GM21528 (cell line): ENCODE data around the gene TTC33.
A peak's percentile ranks its signal among the peaks of the same experiment; 100 is the strongest.

Experiments
- ATAC-seq: cut with Tn5 transposase; IDR thresholded peaks from one replicate; pipeline ENCODE4 v1.9.1; 2021; ENCODE audit warnings: mild to moderate bottlenecking, moderate library complexity; ENCODE audit not compliant: unreplicated experiment, low FRiP score

Gene TTC33

DNA sequence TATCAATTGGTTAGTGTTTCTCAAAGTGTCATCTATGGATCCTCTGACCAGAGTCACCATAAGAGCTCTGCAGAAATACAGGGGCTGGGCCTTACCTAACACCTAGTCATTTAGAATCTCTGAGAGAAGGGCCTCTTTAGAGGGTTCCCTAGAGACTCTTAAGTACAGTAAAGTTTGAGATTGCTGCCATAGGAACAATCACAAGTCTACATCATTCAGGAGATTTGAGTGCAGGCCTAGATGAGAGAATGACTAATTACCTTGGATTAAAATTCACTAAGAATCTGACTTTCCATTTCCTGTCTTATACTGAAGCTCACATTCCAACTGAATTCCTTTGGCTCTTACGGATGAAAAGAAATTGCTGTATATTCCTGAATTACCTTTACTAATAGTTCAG is 258.2 kb downstream of the TTC33 start:
- no peak for ATAC-seq

DNA sequence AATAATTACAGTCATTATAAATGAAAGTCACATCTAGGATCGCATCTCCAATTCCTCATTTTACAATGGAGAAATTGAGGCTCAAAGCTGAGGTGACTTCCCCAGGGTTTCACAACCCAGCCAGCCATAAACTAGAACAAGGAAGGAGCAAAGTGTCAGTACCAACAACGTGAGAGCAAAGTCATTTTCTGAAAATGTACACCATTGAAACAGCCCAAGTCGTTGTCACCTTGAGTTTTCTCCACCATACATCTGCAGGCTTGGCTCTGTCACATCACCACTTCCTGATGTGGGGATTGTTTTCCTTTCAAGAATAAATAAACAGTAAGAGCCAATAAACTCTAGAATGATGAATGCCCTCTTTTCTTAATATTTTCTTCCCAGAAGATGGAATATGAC is 260.5 kb downstream of the TTC33 start:
- ATAC-seq = no peak

- no peak for ATAC-seq
Measured at GRCh38 chr5:40494631-40495236, 261.0 kb downstream of the TTC33 start.

- ATAC-seq = no peak
Measured at GRCh38 chr5:40492056-40492455, 263.7 kb downstream of the TTC33 start.

DNA sequence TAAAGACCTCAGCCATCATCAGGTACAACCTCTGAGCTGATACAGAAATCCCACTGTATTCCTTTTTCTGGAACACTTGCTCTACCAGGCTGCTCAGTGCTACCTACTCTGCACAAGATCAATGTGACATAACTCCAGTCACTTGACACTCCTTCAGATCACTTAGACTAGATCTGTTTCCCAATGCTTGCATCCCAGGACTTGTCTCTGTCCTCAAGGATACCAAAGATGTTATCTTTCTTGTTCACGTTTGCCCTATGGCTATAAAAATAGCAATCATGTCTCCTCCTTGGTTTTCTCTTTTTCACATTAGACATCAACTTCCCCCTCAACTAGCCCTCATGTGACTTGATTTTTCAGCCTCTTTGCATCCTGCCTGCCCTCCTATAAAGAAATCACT is 264.1 kb downstream of the TTC33 start:
- no peak for ATAC-seq

DNA sequence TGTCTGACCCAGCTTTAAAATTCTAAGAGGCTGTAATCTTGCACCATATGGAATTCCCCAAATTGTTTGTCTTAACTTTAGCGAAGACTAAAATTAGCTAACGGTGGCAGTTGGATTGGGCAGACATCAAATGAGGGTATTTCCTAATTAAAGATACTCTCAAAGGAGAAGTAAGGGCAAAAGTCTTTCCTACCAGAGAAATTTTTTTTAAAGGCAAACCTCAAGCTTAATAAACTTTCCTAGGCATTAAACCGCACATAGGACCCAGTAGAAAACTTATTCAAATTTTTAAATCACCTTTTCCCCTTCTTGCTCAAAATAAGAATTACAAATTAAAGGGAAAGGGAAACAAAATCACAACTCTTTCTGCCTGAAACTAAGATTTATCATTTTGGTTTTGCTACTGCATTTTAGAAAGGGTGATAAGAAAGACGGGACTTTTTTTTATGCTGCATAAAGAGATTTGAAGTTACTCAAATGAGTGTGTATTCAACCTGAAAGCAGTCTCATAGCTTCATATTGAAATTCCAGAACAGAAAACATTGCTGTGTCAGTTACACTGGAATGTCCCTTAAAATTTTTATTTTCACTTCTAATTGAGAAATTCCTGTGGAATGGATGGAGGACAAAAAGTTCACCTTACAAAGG is 265.2 kb downstream of the TTC33 start:
- ATAC-seq = peak; percentile 33

DNA sequence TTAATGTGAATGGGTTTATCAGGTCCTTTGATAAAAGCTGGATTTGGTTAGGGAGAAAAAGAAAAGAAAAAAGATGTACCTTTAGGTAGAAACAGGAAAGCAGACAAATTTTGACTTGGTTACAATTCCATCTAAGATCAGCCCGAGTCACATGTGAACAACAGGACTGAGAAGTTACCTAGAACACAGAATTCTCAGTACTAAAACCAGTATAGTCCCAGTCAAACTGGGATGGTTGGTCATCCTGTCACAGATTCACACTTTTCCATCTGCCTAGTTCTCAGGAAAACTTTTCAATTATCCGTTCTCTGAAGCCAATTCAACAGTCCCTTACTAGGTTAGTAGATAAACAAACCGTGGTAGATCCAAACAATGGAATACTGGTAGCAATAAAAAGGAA is 266.3 kb downstream of the TTC33 start:
- ATAC-seq = no peak

DNA sequence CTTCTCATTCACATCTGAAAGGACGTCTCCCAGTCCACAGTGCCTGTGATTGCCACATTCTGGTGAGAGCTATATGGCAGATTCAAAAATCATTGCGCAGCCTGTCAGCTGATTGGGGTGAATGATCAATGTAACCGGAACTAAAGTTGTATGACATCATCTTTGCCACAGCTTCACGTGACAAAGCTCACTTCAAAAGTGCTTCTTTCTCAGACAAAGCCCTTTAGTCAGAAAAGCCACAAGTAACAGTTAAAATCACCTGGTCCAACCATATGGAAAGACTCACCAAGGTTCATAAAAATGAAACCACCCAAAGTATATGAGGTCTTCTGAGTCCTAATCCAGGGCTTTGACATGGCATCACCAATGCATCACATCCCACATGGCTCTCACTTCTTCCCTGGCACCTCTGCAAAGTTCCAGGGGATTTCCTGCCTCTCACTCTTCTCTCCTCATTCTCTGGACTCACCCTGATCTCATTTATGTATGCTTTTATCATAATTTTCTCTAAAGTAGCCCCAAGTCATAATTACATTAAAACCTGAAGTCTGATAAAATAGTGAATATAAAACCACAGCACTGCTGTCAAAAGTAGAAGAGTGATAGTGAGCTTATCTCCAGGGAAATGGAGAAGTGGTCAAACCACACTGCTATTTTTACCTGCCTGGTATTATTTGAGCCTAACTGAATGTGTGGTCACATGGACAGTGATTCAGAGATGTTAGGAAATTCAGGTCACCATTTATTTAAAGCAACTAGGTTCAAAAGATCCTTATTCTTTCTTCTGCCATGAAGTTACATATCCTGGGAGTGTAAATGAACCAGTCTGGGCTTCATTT is 269.1 kb downstream of the TTC33 start:
- peak; percentile 44 for ATAC-seq

GRCh38 chr5:40485021-40485998 is 270.5 kb downstream of the TTC33 start:
- peak; percentile 55 for ATAC-seq

GRCh38 chr5:40484495-40484894 is 271.3 kb downstream of the TTC33 start:
- peak; percentile 53 for ATAC-seq

GRCh38 chr5:40483316-40483715 is 272.4 kb downstream of the TTC33 start:
- ATAC-seq = no peak

DNA sequence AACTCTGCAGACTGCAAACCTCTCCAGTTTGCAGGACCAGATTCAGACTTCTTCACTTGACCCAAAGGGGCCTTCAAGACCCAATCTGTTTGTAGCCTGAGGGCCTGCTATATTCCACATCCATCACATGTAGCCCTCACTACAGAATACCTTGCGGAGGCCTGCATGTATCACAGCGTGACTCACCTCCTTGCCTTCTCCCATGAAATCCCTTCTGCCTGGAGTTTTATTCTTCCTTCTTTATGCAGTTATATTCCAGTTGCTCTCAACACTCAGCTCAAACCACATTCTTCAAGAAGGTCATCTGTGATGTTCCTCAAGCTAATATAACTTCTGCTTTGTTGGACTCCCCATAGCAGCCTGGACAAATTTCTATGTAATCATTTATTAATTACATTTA is 274.5 kb downstream of the TTC33 start:
- no peak for ATAC-seq

- no peak for ATAC-seq
Measured at GRCh38 chr5:40480392-40480791, 275.4 kb downstream of the TTC33 start.

GRCh38 chr5:40479939-40480338 is 275.8 kb downstream of the TTC33 start:
- ATAC-seq = no peak

GRCh38 chr5:40478766-40479165 is 277.0 kb downstream of the TTC33 start:
- no peak for ATAC-seq

DNA sequence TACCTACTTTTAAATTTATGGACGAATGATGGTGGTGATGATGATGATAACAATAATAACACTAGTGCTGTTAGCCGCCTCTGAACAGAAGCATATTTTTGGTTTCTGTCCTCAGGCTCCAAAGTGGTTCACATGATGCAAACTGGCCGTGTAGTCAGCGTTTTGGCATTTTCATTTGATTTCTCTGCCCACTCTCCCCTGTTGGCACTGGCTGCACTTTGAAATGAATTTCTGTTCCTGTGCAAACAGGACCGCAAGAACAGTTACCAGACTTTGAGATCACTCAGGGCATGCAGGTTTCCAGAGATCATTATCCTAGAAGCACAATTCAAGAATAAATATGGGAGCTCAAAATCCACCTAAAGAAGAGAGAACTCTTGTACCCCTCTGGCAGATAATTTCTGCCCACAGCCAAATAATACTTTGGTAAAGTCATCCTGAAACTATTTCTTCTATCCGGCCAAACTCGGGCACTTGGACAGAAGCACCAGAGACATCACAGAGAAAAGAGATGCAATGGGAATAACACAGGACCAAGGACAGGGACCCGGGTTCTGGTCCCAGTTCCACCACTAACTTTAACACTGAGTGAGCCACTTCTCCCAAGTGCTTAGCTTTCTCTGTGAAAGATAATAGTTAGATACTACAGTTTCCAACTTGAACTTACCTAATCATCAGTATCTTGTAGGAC is 277.8 kb downstream of the TTC33 start:
- no peak for ATAC-seq

GRCh38 chr5:40475561-40475960 is 280.2 kb downstream of the TTC33 start:
- ATAC-seq = no peak

- no peak for ATAC-seq
Measured at GRCh38 chr5:40474250-40474649, 281.5 kb downstream of the TTC33 start.

DNA sequence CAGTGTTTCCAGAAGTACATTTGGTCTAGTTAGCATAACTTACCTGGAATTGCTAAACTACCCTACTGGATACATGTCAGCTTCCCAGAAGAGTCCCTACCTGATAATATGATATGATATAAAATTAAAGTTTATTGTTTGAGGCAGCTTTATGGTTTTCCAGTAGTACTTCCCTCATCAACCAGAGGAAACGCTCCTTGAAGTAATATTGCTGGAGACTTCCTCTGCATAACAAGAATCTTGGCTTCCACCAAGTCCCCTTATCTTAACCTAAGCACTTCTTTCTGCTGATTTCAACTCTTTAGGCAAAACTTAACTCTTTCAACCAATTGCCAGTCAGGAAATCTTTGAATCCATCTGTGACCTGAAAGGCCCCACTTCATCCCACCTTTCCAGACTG is 290.3 kb downstream of the TTC33 start:
- no peak for ATAC-seq

DNA sequence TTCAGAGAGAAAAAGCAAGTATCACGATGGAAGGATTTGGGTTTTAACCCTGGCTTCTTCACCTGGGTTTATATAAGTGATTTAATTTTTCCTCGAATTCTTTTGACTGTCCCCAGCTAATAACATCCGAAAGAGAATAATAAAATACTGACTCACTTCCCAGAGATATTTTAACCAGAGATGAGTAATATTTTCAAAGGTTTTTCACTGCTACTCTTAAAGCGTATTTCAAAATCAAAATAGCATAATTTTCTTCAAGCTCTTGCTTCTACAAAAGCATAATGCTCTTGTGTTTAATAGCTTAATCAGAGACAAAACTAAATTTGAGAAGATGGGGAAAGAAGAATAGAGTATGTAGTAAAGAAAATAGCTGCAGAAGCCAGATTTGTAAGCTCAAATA is 291.2 kb downstream of the TTC33 start:
- ATAC-seq = no peak
